ENCODE measurements around the gene ZNF195.
"Not testable (repeated sequence)": the region's sequence is repeated elsewhere in the genome, so short reads cannot be mapped to it uniquely, and the experiment has no call there.

ZNF195 gene

GRCh38 chr11:3346587-3346986 lies 32.4 kb downstream of the ZNF195 start:
- DNase-seq: no peak

- DNase-seq: no peak
Observed at GRCh38 chr11:3345736-3346135, 33.2 kb downstream of the ZNF195 start.

- DNase-seq: no peak
Observed at GRCh38 chr11:3344327-3345174, 34.4 kb downstream of the ZNF195 start.

- no peak for DNase-seq
Observed at GRCh38 chr11:3342709-3343108, 36.2 kb downstream of the ZNF195 start.

GRCh38 chr11:3341298-3341697 lies 37.6 kb downstream of the ZNF195 start:
- peak; percentile 90 for DNase-seq

GRCh38 chr11:3340025-3340424 lies 38.9 kb downstream of the ZNF195 start:
- no peak for DNase-seq

GRCh38 chr11:3339340-3339624 lies 39.7 kb downstream of the ZNF195 start:
- DNase-seq: no peak

- DNase-seq: no peak
Observed at GRCh38 chr11:3338569-3339339, 40.2 kb downstream of the ZNF195 start.

- DNase-seq: not testable (repeated sequence)
Observed at GRCh38 chr11:3336420-3336819, 42.5 kb downstream of the ZNF195 start.

- DNase-seq: not testable (repeated sequence)
Observed at GRCh38 chr11:3333157-3333556, 45.8 kb downstream of the ZNF195 start.

- DNase-seq: not testable (repeated sequence)
Observed at GRCh38 chr11:3331078-3331477, 47.9 kb downstream of the ZNF195 start.

- not testable (repeated sequence) for DNase-seq
Observed at GRCh38 chr11:3330064-3330463, 48.9 kb downstream of the ZNF195 start.

GRCh38 chr11:3328503-3328902 lies 50.4 kb downstream of the ZNF195 start:
- not testable (repeated sequence) for DNase-seq

- not testable (repeated sequence) for DNase-seq
Observed at GRCh38 chr11:3326450-3326849, 52.5 kb downstream of the ZNF195 start.

GRCh38 chr11:3324724-3325123 lies 54.2 kb downstream of the ZNF195 start:
- not testable (repeated sequence) for DNase-seq

Measured in activated CD8-positive, alpha-beta memory T cell treated with anti-CD3 and anti-CD28 coated beads, Interleukin-2, amount 50 U/mL, for 48 hours (primary cell).